Epithelial cell of proximal tubule (primary cell): ENCODE measurements around the gene TTC21A. TPM values are rescaled to one million over a fixed set of nuclear protein-coding genes. Genes with fewer than 3 reads are reported as not detected.

Source experiments
- DNase-seq: peaks from one replicate; pipeline ENCODE4 v3.0.0-alpha.2; 2011; ENCODE audit warnings: low read depth
- H3K4me3 ChIP-seq: 2 replicates; pipeline ENCODE4 v1.5.1; 2011; ENCODE audit warnings: low read depth, mild to moderate bottlenecking, low read length
- CTCF ChIP-seq: conservative IDR thresholded peaks from 2 replicates; pipeline ENCODE4 v1.5.1; 2012; ENCODE audit warnings: low read depth, mild to moderate bottlenecking, low read length
- total RNA-seq: library from RNA; depleted of rRNA; stranded (reverse); fragments of >200 nt; gene quantifications from 2 replicates; pipeline ENCODE4 v1.2.3, GENCODE V29; 2015

Gene TTC21A
- total RNA-seq, 1 donor from 2014 or later: 0.86 TPM

GRCh38 chr3:39115870-39116269 lies 8.4 kb downstream of the TTC21A start:
- H3K4me3 ChIP-seq: no peak overlapping the region
- DNase-seq: no peak
- no peak for TF ChIP-seq CTCF

- no peak overlapping the region for H3K4me3 ChIP-seq
- DNase-seq: no peak
- no peak for TF ChIP-seq CTCF
Observed at GRCh38 chr3:39118079-39118478, 10.6 kb downstream of the TTC21A start.

- H3K4me3 ChIP-seq: no peak overlapping the region
- TF ChIP-seq CTCF: no peak
- no peak for DNase-seq
Observed at GRCh38 chr3:39118931-39119660, 11.6 kb downstream of the TTC21A start.

- DNase-seq: no peak
- no peak for TF ChIP-seq CTCF
- no peak overlapping the region for H3K4me3 ChIP-seq
Observed at GRCh38 chr3:39121621-39122020, 14.1 kb downstream of the TTC21A start.

- no peak for DNase-seq
- TF ChIP-seq CTCF: no peak
Observed at GRCh38 chr3:39122813-39123212, 15.3 kb downstream of the TTC21A start.

GRCh38 chr3:39124876-39125840 lies 17.7 kb downstream of the TTC21A start:
- peak; percentile 60 for TF ChIP-seq CTCF
- no peak for DNase-seq
- no peak overlapping the region for H3K4me3 ChIP-seq

More at GRCh38 chr3:39122813-39123212, 15.3 kb downstream of the TTC21A start:
- H3K4me3 ChIP-seq: no peak overlapping the region
